GM18526 (cell line): ENCODE data around the gene NDUFB8.

Source experiments
- POLR2A ChIP-seq: IDR thresholded peaks from 3 replicates; pipeline ENCODE4 v1.6.1; 2011; ENCODE audit not compliant: insufficient read length; ENCODE audit errors: extremely low read depth

The NDUFB8 gene

GRCh38 chr10:100553929-100554328 lies 24.3 kb upstream of the NDUFB8 start:
- no peak for TF ChIP-seq POLR2A

- no peak for TF ChIP-seq POLR2A
Measured at GRCh38 chr10:100551738-100552137, 22.1 kb upstream of the NDUFB8 start.

DNA sequence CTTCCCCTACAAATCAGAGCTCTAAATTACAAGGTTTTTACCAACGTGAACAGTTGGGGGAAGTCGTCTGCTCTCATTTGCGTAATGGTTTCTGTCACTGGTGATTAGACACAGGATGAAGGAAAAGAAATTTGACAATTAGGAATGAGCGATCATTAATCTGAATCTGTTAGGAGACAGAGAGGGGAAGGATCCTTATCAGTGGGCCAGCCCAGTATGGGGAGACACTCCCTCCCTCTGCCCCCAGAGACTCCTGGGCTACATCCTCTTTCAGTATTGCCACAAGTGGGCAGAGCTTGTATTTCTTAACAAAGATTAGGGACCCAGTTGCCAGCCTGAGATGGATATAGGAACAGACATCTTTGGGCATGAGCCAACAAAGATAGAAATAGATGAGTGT lies 21.5 kb upstream of the NDUFB8 start:
- TF ChIP-seq POLR2A, result no peak

- TF ChIP-seq POLR2A, result no peak
Measured at GRCh38 chr10:100544950-100545349, 15.3 kb upstream of the NDUFB8 start.

DNA sequence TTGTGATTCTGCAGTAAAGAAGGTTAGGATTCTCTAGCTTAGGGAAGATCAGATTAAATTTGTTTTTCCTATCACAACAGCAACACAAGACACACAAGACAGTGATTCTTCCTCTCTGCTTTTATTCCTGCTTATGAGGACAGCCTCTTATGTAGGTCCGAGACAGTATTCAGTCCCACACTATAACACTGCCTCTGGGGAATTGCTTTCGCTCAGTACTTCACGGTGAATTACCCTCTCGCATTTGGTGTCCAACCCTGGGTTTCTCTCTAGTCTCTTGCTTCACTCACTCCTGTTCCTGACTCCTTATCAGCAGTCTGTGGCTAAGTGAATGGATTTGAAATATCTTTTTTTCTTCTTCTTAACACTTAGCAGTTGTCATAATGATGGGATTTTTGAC lies 7.8 kb upstream of the NDUFB8 start:
- TF ChIP-seq POLR2A, result no peak

DNA sequence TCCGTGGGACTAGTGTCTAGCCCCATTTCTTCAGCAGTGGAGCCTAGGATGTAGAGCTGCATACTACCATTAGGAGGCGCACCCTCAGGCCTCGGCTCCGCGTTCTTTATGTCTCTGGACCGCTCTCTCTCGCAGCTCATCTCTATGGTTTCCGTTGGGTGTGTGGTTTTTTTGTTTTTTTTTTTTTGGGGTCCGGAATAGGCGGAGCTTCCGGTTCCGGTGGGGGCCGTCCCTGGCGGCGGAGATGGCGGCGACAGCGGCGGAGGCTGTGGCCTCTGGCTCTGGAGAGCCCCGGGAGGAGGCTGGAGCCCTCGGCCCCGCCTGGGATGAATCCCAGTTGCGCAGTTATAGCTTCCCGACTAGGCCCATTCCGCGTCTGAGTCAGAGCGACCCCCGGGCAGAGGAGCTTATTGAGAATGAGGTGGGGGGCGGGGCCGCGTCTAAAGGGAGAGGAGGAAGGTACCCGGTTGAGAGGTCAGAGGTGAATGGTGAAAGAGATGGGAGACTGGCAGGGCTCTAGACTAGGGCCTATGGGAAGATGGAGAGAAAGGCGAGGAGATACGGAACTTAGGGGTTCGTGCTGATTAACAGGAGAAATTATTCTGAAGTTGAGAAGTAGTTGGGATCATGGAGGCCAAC lies 6.2 kb upstream of the NDUFB8 start, which contains the start of gene HIF1AN:
Gene HIF1AN (plus strand): TSS at position 229 of the 639 bp plus-strand sequence. CDS start 16 bp downstream, at position 245.
- peak; percentile 97 for TF ChIP-seq POLR2A

DNA sequence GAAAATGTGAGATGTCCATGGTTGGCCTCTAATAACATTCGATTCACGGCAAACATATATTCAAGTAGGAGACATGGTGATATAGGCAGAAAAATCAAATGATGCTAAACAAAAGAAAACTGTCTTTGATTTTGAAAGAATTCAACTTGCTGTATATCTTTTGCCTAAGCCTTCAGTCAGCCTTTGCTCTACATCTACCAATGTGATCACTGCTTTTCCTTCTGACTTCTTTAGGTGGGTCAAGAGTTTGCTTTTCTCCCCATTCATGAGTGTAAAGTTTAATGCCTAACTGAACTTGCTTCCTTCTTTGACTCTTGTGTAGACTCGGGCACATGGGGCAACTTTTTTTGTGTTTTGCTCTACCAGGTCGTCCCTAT lies 5.7 kb upstream of the NDUFB8 start:
- no peak for TF ChIP-seq POLR2A

- no peak for TF ChIP-seq POLR2A
Measured at GRCh38 chr10:100534726-100535125, 5.1 kb upstream of the NDUFB8 start.

DNA sequence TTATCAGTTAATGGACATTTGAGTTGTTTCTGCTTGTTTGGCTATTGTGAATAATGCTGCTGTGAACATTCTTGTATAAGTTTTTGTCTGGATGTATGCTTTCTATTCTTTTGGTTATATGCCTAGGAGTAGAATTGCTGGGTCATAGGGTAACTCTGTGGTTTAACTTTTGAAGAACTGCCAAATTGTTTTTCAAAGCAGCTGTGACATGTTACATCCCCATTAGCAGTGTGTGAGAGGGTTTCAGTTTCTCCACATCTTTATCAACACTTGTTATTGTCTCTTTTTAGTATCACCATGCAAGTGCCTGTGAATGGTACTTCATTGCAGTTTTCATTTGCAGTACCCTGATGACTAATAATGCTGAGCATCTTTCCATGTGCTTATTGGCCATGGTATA lies 2.1 kb upstream of the NDUFB8 start:
- no peak for TF ChIP-seq POLR2A

- TF ChIP-seq POLR2A, result no peak
Measured at GRCh38 chr10:100528921-100529474, 673 bp downstream of the NDUFB8 start.

DNA sequence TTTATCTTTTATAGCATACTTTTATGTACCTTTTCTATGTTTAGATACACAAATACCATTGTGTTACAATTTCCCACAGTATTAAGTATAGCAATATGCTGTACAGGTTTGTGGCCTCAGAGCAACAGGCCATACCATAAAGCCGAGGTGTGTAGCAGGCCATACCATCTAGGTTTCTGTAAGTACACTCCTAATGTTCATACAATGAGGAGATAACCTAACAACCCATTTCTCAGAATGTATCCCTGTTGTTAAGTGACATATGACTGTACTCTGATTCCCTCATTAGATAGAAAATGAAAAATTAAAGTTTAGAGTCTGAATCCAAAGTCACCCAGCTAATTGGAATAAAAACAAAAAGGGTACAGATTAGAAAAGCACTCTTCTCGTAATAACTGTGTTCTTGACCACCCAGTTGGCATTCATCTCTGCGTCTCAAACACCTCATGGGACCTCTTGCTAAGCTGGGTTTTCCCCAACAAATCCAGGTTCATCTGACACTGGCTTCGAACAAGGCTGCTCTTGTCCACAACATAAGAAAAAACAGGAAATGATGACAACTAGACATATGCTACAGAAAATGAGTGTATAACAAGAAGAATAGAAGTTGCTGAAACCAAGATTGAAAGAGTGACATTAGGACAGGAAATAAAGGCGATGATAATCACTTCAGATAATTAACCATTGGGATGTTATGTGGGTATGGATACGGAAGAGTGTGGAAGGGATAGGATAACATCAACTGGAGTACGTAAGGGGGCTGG lies 1.4 kb downstream of the NDUFB8 start:
- no peak for TF ChIP-seq POLR2A

- TF ChIP-seq POLR2A, result no peak
Measured at GRCh38 chr10:100524638-100525037, 5.0 kb downstream of the NDUFB8 start.

- TF ChIP-seq POLR2A, result no peak
Measured at GRCh38 chr10:100524206-100524605, 5.5 kb downstream of the NDUFB8 start.

- no peak for TF ChIP-seq POLR2A
Measured at GRCh38 chr10:100522945-100523344, 6.7 kb downstream of the NDUFB8 start.

DNA sequence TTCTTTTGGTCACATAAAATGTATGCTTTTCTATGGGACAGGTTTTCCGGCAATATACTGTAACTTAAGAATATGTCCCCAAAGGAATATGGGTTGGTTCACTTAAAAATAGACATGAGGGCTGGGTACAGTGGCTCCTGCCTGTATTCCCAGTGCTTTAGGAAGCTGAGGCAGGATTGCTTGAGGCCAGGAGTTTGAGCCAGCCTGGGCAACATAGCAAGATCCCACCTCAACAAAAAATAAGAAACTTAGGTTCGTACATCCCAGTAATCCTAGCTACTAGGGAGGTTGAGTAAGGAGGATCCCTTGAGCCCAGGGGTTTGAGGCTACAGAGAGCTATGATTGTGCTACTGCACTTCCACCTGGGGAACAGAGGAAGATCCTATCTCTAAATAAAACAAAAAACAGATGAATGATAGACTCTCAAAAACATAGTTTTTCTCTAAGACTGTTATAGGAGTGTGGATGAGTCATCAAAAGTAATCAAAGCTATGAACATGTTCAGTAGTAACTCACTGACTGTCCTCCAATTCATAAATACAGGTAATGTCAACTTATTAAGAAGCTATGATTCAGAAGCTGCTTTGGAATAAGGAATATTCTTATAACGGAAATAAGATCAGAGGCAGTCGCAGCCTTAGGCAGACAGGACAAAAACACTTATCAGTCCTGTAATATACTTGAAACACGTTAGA lies 7.4 kb downstream of the NDUFB8 start:
- TF ChIP-seq POLR2A, result no peak

DNA sequence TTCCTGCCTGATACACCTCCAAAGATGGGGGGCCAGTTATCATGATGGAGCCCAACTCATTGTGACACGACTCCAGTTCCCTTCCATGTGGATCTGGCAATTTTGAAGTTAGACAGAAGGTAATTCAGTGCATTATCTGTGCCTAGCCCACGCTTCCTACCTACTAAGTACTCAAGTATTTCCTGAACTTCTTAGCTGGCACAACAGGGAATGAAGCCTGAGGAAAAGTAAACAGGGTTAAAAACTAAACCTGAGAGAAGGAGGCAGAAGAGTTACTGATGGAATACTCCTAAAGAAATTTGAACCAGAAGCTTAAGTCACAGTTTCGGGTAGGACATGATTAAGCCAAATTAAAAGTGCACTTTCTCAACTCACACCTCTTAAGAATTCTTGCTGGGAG lies 8.9 kb downstream of the NDUFB8 start:
- no peak for TF ChIP-seq POLR2A
